ENCODE results near the gene ZNF426. TPM values are rescaled to one million over a fixed set of nuclear protein-coding genes. Genes with fewer than 3 reads are reported as not detected.

ZNF426 gene
- total RNA-seq, 4 donors from 2014 or later = 3.2 to 4.8 (median 3.8) TPM

GRCh38 chr19:9485140-9485539, 53.3 kb downstream of the ZNF426 start:
- Histone ChIP-seq H3K27ac (no peak overlapping the region), H3K4me3 (no peak overlapping the region), H3K27me3 (no peaks in the 10 kb centered on the region), H3K9me3 (peaks cover 0 to 7% (median 0%) of the 10 kb centered on the region in 3 donors), H3K36me3 (no peaks in the 10 kb centered on the region), H3K4me1 (no peaks in the 10 kb centered on the region)
- ATAC-seq (no peak), DNase-seq (no peak)
- TF ChIP-seq POLR2A (IDR thresholded peaks at IDR 0.05) (no peak), CTCF (IDR thresholded peaks at IDR 0.05 in 4 of 5, conservative IDR thresholded peaks at IDR 0.05 in 1 of 5) (no peak)
- in situ Hi-C loops (cut with MboI; ENCODE audit: low sequenced_read_pairs in 4 of 4) = no loop called here
- intact Hi-C loops (cut with DNase I; ENCODE audit: low total_unique reads) = no loop called here

- in situ Hi-C loops (cut with MboI; ENCODE audit: low sequenced_read_pairs in 4 of 4) = no loop called here
- no peaks in the 10 kb centered on the region for H3K27me3 ChIP-seq
- TF ChIP-seq CTCF (IDR thresholded peaks at IDR 0.05 in 4 of 5, conservative IDR thresholded peaks at IDR 0.05 in 1 of 5) (no peak), POLR2A (IDR thresholded peaks at IDR 0.05) (no peak)
- no peaks in the 10 kb centered on the region for H3K36me3 ChIP-seq
- ATAC-seq (no peak), DNase-seq (no peak)
- no peak overlapping the region for H3K4me3 ChIP-seq
- no peak overlapping the region for H3K27ac ChIP-seq
- H3K4me1 ChIP-seq = no peaks in the 10 kb centered on the region
- H3K9me3 ChIP-seq = no peaks in the 10 kb centered on the region
- intact Hi-C loops (cut with DNase I; ENCODE audit: low total_unique reads) = no loop called here
Observed at GRCh38 chr19:9474975-9475374, 63.5 kb downstream of the ZNF426 start.

Other genes starting within 250 kb of the ZNF426 start
- 1 to 10 TPM in 3 of 4 donors, under 1 TPM in 1; 0.87 to 4.1 (median 1.8) TPM for gene ZNF699, start 228.8 kb downstream of the ZNF426 start, total RNA-seq
- gene ZNF559, start 214.5 kb downstream of the ZNF426 start, total RNA-seq = 1 to 10 TPM; 1.4 to 3.8 (median 3.0) TPM
- gene ZNF177, start 175.6 kb downstream of the ZNF426 start, total RNA-seq = under 1 TPM; 0.19 to 0.56 (median 0.34) TPM
- 1 to 10 TPM; 3.7 to 7.0 (median 5.3) TPM for gene ZNF266, start 103.1 kb downstream of the ZNF426 start, total RNA-seq
- under 1 TPM in 1 of 4 donors, not detected in 3; 0.20 TPM for gene ZNF560, start 40.0 kb downstream of the ZNF426 start, total RNA-seq
- gene ZNF121, start 45.9 kb upstream of the ZNF426 start, total RNA-seq = 10 to 100 TPM; 11.2 to 21.9 (median 14.6) TPM
- 10 to 100 TPM in 3 of 4 donors, 1 to 10 TPM in 1; 8.7 to 17.5 (median 14.4) TPM for gene ZNF561, start 82.6 kb upstream of the ZNF426 start, total RNA-seq
- 1 to 10 TPM; 3.0 to 8.1 (median 6.6) TPM for gene ZNF562, start 136.5 kb upstream of the ZNF426 start, total RNA-seq
- gene ZNF846, start 230.1 kb upstream of the ZNF426 start, total RNA-seq = 1 to 10 TPM in 3 of 4 donors, under 1 TPM in 1; 0.63 to 5.0 (median 2.1) TPM

Data from gastrocnemius medialis (tissue), 4 donors.